OCI-LY1 (cell line): ENCODE measurements around the gene POM121.
"Not testable (repeated sequence)": the region's sequence is repeated elsewhere in the genome, so short reads cannot be mapped to it uniquely, and the experiment has no call there.

Source experiments
- EZH2 ChIP-seq: fragments of 200-600 bp; sonication (generic), shearing (Covaris generic); IDR thresholded peaks from 2 replicates; pipeline ENCODE4 v1.8.0; 2017; ENCODE audit warnings: borderline replicate concordance, mixed run types, mild to moderate bottlenecking, antibody characterized with exemption, low read length, moderate library complexity, mixed read lengths
- TF ChIP-seq, protein P1 (sequence below): fragments of 200-600 bp; sonication (generic), shearing (Covaris generic); IDR thresholded peaks from 2 replicates; pipeline ENCODE4 v1.5.1; 2017; ENCODE audit warnings: mild to moderate bottlenecking, antibody characterized with exemption, low read length, moderate library complexity, mixed read lengths

DNA sequence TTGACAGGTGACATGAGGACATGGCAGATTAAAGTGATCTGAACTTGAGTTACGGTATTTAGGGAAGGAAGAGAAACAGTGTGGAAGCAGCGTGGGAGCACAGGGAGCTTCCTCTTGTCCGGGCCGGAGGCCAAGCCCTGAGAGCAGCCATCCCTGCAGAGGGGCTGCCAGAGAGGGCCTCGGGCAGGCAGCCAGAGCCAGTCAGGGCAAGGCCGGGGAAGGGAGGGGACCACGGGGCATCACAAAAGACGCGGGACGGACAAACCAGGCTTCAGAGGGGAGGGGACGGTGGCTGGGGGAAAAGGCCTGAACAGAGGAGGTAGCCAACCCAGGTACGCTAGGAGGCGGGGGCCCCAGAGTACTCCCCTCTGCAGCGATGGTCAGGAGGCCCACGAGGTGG is 20.0 kb downstream of the POM121 start:
- not testable (repeated sequence) for TF ChIP-seq EZH2
- TF ChIP-seq, protein P1, sequence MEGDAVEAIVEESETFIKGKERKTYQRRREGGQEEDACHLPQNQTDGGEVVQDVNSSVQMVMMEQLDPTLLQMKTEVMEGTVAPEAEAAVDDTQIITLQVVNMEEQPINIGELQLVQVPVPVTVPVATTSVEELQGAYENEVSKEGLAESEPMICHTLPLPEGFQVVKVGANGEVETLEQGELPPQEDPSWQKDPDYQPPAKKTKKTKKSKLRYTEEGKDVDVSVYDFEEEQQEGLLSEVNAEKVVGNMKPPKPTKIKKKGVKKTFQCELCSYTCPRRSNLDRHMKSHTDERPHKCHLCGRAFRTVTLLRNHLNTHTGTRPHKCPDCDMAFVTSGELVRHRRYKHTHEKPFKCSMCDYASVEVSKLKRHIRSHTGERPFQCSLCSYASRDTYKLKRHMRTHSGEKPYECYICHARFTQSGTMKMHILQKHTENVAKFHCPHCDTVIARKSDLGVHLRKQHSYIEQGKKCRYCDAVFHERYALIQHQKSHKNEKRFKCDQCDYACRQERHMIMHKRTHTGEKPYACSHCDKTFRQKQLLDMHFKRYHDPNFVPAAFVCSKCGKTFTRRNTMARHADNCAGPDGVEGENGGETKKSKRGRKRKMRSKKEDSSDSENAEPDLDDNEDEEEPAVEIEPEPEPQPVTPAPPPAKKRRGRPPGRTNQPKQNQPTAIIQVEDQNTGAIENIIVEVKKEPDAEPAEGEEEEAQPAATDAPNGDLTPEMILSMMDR: not testable (repeated sequence)
